ENCODE results near the gene LRFN5.

- TF ChIP-seq CTCF (IDR thresholded peaks at IDR 0.05; ENCODE audit: low read depth, low read length) (no peak), POLR2A (IDR thresholded peaks at IDR 0.05; ENCODE audit: extremely low read depth, insufficient read length) (no peak), MAX (IDR thresholded peaks at IDR 0.05; ENCODE audit: low read depth, low read length) (no peak)
These were observed 36.1 kb upstream of the LRFN5 start for GRCh38 chr14:41570415-41571155.
